ENCODE measurements around the gene DBI. TPM values are rescaled to one million over a fixed set of nuclear protein-coding genes. Genes with fewer than 3 reads are reported as not detected.

DBI gene
- polyA plus RNA-seq: 100 to 1,000 TPM; 641 to 788 (median 730) TPM

GRCh38 chr2:119366649-119367471 lies at the start of gene DBI, which contains the start of gene C2orf76:
Gene DBI, plus strand, starts transcription at chr2:119366977. Its CDS starts 75 bp downstream, at chr2:119367052.
Gene C2orf76, minus strand, starts transcription at chr2:119366834. Its CDS starts 26,875 bp downstream, at chr2:119339959.
- no peaks in the 10 kb centered on the region for H3K9me3 Mint-ChIP-seq
- peaks cover 56 to 75% of the 10 kb centered on the region in 2 donors for H3K4me1 Mint-ChIP-seq
- peak; percentile 91 to 93 (median 92) for DNase-seq
- peaks cover 5 to 14% (median 13%) of the 10 kb centered on the region in 3 donors for H3K27me3 Mint-ChIP-seq (ENCODE audit: low read depth in 3 of 3)
- H3K27ac Mint-ChIP-seq: peak within 1 kb of the TSS; percentile 91 to 98 (median 96)
- peaks cover 13 to 27% (median 19%) of the 10 kb centered on the region in 3 donors for H3K36me3 Mint-ChIP-seq
- H3K4me3 Mint-ChIP-seq: peak within 1 kb of the TSS; percentile 97 to 99 (median 98)

- no peaks in the 10 kb centered on the region for H3K9me3 Mint-ChIP-seq
Measured at GRCh38 chr2:119317554-119317953, 49.2 kb upstream of the DBI start.

DNA sequence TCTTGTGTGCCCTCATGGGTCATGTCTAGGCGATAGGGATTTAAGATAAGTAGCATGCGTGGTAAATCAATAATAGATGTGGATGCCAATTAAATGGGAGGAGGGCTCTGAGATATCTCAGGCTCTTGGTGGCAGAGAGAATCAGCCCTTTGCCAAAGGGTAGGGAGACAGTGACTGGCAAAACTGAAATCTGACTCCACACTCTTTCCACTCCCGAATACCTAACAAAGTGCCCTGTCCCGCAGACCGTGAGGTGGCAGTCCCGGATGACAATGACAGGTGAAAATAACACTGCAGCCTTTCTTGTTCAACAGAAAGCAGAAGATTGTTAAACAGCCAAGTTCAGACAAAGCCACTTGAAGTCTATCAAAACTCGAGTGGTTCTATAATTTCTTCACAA lies 47.2 kb upstream of the DBI start:
- Mint-ChIP-seq H3K9me3 (no peaks in the 10 kb centered on the region), H3K4me3 (no peak overlapping the region), H3K4me1 (no peaks in the 10 kb centered on the region), H3K36me3 (peaks cover 0 to 9% (median 7%) of the 10 kb centered on the region in 3 donors), H3K27ac (peak overlapping the region in 1 of 6 donors; percentile 24), H3K27me3 (ENCODE audit: low read depth in 3 of 3) (no peaks in the 10 kb centered on the region)
- DNase-seq: no peak

More at GRCh38 chr2:119317554-119317953, 49.2 kb upstream of the DBI start:
- no peak for DNase-seq
- Mint-ChIP-seq H3K27ac (no peak overlapping the region), H3K36me3 (peaks cover 0 to 12% (median 9%) of the 10 kb centered on the region in 3 donors), H3K4me3 (no peak overlapping the region), H3K4me1 (no peaks in the 10 kb centered on the region), H3K27me3 (ENCODE audit: low read depth in 3 of 3) (no peaks in the 10 kb centered on the region)

DNA sequence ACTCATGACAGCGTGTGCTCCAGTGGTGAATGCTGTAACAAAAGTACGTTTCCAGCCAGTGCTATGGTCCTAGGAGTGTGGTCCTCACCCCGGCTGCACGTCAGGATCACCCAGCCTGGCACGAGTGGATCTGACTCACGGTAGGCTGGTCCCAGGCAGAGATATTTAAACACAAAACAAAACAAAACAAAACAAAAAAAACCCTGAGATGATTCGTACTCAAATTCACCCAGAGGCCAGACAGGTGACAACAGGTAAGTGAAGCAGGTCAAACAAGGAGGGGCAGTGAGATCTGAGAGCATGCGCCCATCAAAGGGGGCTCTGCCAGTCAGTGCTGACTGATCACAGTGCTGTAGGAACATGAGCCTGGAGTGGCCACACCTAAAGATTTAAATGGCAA lies 43.3 kb upstream of the DBI start:
- DNase-seq: no peak
- no peaks in the 10 kb centered on the region for H3K4me1 Mint-ChIP-seq
- no peak overlapping the region for H3K4me3 Mint-ChIP-seq
- H3K27ac Mint-ChIP-seq: peak overlapping the region in 1 of 6 donors; percentile 24
- no peaks in the 10 kb centered on the region for H3K36me3 Mint-ChIP-seq
- no peaks in the 10 kb centered on the region for H3K9me3 Mint-ChIP-seq
- H3K27me3 Mint-ChIP-seq (ENCODE audit: low read depth in 3 of 3): no peaks in the 10 kb centered on the region

- Mint-ChIP-seq H3K27me3 (ENCODE audit: low read depth in 3 of 3) (peaks cover 0 to 2% (median 0%) of the 10 kb centered on the region in 3 donors), H3K4me1 (no peaks in the 10 kb centered on the region), H3K27ac (no peak overlapping the region), H3K9me3 (no peaks in the 10 kb centered on the region), H3K4me3 (no peak overlapping the region), H3K36me3 (peaks cover 0 to under 1% (median 0%) of the 10 kb centered on the region in 3 donors)
- no peak for DNase-seq
Measured at GRCh38 chr2:119324685-119325270, 42.0 kb upstream of the DBI start.

DNA sequence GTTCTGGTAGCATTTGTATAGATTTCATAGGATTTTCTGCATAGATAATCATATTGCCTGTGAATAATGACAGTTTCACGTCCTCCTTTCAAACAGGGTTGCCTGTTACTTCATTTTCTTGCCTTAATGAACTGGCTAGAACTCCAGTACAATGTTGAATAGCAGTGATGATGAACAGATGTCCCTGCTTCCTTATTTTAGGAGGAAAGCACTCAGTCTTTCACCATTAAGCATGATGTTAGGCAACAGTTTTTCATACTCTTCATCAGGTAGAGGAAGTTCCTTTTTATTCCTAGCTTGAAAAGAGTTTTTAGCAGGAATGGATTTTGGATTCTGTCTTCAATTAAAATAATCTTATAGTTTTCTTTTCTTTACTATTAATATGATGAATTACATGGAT lies 39.8 kb upstream of the DBI start:
- Mint-ChIP-seq H3K9me3 (no peaks in the 10 kb centered on the region), H3K27ac (no peak overlapping the region), H3K4me3 (no peak overlapping the region), H3K36me3 (peaks cover 3 to 16% (median 16%) of the 10 kb centered on the region in 3 donors), H3K4me1 (no peaks in the 10 kb centered on the region), H3K27me3 (ENCODE audit: low read depth in 3 of 3) (peaks cover 0 to 3% (median 2%) of the 10 kb centered on the region in 3 donors)
- DNase-seq: no peak

- no peak for DNase-seq
- H3K9me3 Mint-ChIP-seq: no peaks in the 10 kb centered on the region
- peaks cover 3 to 16% (median 16%) of the 10 kb centered on the region in 3 donors for H3K36me3 Mint-ChIP-seq
- no peaks in the 10 kb centered on the region for H3K4me1 Mint-ChIP-seq
- no peak overlapping the region for H3K27ac Mint-ChIP-seq
- H3K4me3 Mint-ChIP-seq: no peak overlapping the region
- H3K27me3 Mint-ChIP-seq (ENCODE audit: low read depth in 3 of 3): peaks cover 0 to 3% (median 2%) of the 10 kb centered on the region in 3 donors
Measured at GRCh38 chr2:119327431-119327830, 39.3 kb upstream of the DBI start.

- no peak overlapping the region for H3K4me3 Mint-ChIP-seq
- no peaks in the 10 kb centered on the region for H3K9me3 Mint-ChIP-seq
- H3K27ac Mint-ChIP-seq: no peak overlapping the region
- peaks cover 6 to 8% of the 10 kb centered on the region in 2 donors for H3K4me1 Mint-ChIP-seq
- peaks cover 16 to 50% (median 33%) of the 10 kb centered on the region in 3 donors for H3K36me3 Mint-ChIP-seq
- DNase-seq: no peak
- H3K27me3 Mint-ChIP-seq (ENCODE audit: low read depth in 3 of 3): peaks cover 0 to 5% (median 3%) of the 10 kb centered on the region in 3 donors
Measured at GRCh38 chr2:119332953-119333352, 33.8 kb upstream of the DBI start.

DNA sequence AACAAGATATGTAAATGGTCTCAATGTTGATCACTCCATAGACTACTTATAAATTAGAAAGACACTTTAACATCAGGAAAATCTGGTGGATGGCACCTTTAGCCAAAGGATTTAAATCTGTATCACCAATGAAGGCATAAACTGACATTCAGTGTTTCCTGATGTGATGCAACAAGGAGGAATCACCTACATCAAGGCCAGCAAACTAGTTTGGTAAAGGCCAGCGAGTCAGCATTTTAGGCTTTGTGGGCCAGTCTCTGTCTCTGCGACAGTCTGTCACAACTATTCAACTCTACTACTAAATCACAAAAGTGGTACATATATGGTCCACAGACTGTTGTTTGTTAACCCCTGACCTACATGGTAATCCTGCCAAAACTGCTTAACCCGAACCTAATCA lies 33.4 kb upstream of the DBI start:
- H3K36me3 Mint-ChIP-seq: peaks cover 16 to 50% (median 33%) of the 10 kb centered on the region in 3 donors
- H3K9me3 Mint-ChIP-seq: no peaks in the 10 kb centered on the region
- peaks cover 10 to 12% of the 10 kb centered on the region in 2 donors for H3K4me1 Mint-ChIP-seq
- H3K4me3 Mint-ChIP-seq: no peak overlapping the region
- no peak overlapping the region for H3K27ac Mint-ChIP-seq
- DNase-seq: no peak
- peaks cover 0 to 5% (median 3%) of the 10 kb centered on the region in 3 donors for H3K27me3 Mint-ChIP-seq (ENCODE audit: low read depth in 3 of 3)

GRCh38 chr2:119333833-119334232 lies 32.9 kb upstream of the DBI start:
- Mint-ChIP-seq H3K36me3 (peaks cover 16 to 50% (median 33%) of the 10 kb centered on the region in 3 donors), H3K27me3 (ENCODE audit: low read depth in 3 of 3) (peaks cover 0 to 5% (median 3%) of the 10 kb centered on the region in 3 donors), H3K9me3 (no peaks in the 10 kb centered on the region), H3K4me3 (no peak overlapping the region), H3K27ac (peak overlapping the region in 1 of 6 donors; percentile 59), H3K4me1 (peaks cover 15 to 17% of the 10 kb centered on the region in 2 donors)
- no peak for DNase-seq

GRCh38 chr2:119337749-119338148 lies 29.0 kb upstream of the DBI start:
- no peak for DNase-seq
- Mint-ChIP-seq H3K27ac (peak overlapping the region; percentile 88 to 95 (median 90)), H3K4me1 (peaks cover 31 to 40% of the 10 kb centered on the region in 2 donors), H3K4me3 (peak overlapping the region in 1 of 5 donors; percentile 61), H3K9me3 (no peaks in the 10 kb centered on the region), H3K36me3 (peaks cover 13 to 35% (median 21%) of the 10 kb centered on the region in 3 donors), H3K27me3 (ENCODE audit: low read depth in 3 of 3) (peaks cover 0 to 3% (median 0%) of the 10 kb centered on the region in 3 donors)

GRCh38 chr2:119338272-119338671 lies 28.5 kb upstream of the DBI start:
- Mint-ChIP-seq H3K36me3 (peaks cover 13 to 30% (median 21%) of the 10 kb centered on the region in 3 donors), H3K9me3 (no peaks in the 10 kb centered on the region), H3K27ac (peak overlapping the region; percentile 88 to 95 (median 90)), H3K4me3 (peak overlapping the region; percentile 12 to 62 (median 39)), H3K27me3 (ENCODE audit: low read depth in 3 of 3) (peaks cover 0 to 3% (median 0%) of the 10 kb centered on the region in 3 donors), H3K4me1 (peaks cover 31 to 40% of the 10 kb centered on the region in 2 donors)
- DNase-seq: no peak

- Mint-ChIP-seq H3K9me3 (no peaks in the 10 kb centered on the region), H3K4me3 (peak overlapping the region; percentile 12 to 62 (median 39)), H3K36me3 (peaks cover 8 to 23% (median 14%) of the 10 kb centered on the region in 3 donors), H3K27me3 (ENCODE audit: low read depth in 3 of 3) (peaks cover 0 to 3% (median 0%) of the 10 kb centered on the region in 3 donors), H3K4me1 (peaks cover 31 to 40% of the 10 kb centered on the region in 2 donors), H3K27ac (peak overlapping the region; percentile 88 to 95 (median 90))
- DNase-seq: peak; percentile 75 to 78 (median 75)
Measured at GRCh38 chr2:119338826-119339561, 27.8 kb upstream of the DBI start.

Measured in immature natural killer cell (primary cell).